LHCN-M2 (cell line): ENCODE measurements around the gene MICU1. TPM values are rescaled to one million over a fixed set of nuclear protein-coding genes. Genes with fewer than 3 reads are reported as not detected.
"Not testable (repeated sequence)": the region's sequence is repeated elsewhere in the genome, so short reads cannot be mapped to it uniquely, and the experiment has no call there.

ENCODE experiments used
- DNase-seq: peaks from one replicate; pipeline ENCODE4 v3.0.0-alpha.2; 2012; ENCODE audit warnings: low read depth
- total RNA-seq: library from RNA; depleted of rRNA; stranded (reverse); fragments of >200 nt; gene quantifications from 2 replicates; pipeline ENCODE4 v1.2.3, GENCODE V29; 2014

MICU1 gene
- total RNA-seq, 1 experiment from 2014 or later = 58.2 TPM

DNA sequence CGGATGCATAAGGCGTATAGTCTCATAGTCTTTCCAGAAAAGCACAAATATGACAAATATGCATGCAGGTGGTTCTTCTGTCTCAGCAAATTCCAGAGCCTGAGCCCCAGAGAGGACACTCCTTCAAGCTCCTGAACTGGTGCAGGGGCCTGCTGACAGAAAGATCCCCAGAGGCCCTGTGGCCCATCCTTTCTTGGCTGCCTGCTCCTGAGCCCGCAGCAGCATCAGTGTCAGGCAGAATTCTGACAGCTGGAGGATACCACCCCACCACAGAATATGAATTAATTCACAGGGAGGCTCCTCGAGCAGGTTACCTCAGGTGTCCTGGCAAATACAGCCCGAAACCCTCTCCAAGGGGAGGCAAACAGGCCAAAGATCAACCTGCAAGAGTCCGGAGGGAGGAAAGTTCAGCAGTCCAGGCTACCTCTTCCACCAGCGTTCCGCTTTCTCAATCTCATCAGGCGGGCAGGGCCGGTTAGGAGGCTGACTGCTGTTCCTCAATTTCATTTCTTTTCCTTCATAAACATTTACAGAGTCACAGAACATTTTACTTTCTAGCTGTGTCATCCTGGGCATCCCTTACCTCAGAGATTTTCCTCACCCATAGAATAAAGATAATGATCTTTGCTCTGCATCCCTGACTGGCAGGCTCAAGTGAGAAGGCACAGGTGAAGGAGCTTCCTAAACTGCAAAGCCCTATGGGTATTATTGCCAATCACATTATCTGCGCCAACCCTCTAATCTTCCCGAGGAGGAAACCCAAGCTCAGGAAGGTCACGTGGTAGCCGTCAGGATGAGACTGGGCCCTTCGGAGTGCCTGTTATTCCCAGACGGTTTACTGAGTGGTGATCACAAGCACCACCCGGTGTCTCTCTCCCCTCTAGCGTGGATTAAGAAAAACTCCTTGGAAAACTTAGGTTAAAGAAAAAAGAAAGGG lies 272.6 kb downstream of the MICU1 start:
- DNase-seq = peak; percentile 50

DNA sequence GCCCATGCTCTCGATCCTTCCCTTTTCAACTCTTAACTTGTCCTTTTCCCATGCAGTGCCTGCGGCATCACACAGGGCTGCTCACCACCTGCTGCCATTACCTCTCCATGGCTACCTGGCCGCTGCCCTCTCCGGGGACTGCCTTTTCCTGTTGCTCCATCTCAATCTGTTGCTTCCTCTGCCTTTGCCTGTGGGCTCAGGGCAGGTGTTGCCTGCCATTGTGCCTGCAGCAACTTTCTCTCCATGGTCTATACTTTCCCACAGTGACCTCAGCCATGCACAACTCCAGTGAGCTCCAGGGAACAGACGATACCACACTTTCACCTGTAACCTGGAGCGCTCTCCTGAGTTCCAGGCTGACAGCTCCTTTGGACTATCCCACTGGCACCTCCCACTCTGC lies 274.4 kb downstream of the MICU1 start:
- no peak for DNase-seq

DNA sequence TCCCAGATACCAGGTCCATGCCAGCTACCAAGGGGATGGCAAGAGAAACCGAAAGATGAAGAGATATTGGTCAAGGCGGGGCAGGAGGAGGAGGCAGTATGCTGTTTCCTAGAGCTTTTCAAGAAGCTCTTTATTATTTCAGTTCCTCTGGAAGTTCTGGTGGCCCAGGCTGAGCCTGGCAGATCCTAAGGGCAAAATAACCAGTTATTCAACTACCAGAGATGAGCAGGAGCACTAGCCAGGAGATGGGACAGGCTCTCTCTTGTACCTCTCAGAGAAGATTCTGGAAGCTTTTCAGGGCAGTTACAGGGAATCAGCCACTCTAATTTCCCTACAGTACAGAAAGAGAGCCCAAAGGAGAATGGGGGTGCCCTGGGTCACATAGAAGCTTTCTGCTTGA lies 276.4 kb downstream of the MICU1 start:
- no peak for DNase-seq

DNA sequence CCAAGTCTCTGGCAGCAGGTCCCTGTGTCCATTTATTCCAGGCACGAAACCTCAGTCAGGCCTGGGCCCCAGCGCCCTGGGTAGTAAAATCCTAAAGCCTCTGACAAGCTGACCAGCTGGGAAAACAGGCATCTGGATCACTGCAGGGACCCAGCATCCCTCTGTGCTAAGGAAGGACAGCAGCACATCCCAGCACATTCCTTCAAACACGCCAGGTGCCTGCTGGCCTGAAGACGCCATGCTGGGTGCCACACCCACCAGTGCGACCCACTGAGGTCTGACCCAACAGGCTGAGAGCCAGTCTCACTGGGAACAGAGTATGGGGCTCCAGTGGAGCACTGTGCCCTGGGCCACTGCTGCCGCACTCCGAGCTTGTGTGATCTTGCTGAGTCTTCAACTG lies 277.6 kb downstream of the MICU1 start:
- no peak for DNase-seq

DNA sequence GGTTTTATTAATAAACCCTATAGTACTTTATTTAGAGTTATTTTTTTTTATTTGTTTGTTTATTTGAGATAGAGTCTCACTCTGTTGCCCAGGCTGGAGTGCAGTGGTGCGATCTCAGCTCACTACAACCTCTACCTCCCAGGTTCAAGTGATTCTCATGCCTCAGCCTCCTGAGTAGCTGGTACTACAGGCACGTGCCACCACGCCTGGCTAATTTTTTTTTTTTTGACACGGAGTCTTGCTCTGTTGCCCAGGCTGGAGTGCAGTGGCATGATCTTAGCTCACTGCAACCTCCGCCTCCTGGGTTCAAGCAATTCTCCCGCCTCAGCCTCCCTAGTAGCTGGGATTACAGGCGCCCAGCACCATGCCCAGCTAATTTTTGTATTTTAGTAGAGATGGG lies 279.8 kb downstream of the MICU1 start:
- not testable (repeated sequence) for DNase-seq

DNA sequence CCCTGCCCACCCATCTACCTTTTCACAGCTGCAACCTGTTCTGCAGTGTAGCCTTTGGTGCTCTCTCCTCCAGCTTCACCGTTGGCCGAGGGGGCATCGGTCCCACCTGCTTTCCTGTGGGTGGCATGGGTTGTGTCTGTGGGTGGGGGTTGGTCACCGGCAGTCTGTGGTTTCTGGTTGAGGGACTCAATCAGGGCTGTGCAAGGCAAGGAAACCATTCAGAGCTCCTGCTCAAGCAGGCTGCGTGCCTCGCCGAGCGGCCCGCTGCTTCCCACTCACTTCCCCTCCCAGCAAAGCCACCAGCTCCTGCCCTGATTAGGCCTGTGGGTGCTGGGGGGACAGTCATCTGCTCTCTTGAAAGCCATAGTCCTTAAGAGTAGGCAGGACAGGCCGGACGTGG lies 280.9 kb downstream of the MICU1 start:
- no peak for DNase-seq

DNA sequence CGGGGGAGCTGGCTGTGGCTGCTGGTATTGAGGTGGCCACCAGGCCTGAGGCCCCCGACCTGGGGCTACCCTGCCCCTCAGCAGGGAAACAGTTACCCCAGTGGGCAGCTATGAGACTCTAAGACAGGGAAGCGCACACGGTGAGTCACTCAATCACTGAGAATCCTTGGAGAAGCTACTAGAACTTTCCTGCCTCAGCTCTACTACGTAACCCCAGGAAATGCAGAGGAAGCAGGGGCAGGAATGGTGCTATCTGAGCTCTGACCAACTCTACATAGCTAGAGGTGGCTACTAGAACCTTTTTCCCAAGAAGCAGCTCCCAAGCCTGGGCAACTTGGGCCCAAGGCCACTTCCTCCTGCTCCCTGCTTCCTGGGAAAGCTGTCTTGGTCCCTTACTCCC lies 283.0 kb downstream of the MICU1 start:
- no peak for DNase-seq

DNA sequence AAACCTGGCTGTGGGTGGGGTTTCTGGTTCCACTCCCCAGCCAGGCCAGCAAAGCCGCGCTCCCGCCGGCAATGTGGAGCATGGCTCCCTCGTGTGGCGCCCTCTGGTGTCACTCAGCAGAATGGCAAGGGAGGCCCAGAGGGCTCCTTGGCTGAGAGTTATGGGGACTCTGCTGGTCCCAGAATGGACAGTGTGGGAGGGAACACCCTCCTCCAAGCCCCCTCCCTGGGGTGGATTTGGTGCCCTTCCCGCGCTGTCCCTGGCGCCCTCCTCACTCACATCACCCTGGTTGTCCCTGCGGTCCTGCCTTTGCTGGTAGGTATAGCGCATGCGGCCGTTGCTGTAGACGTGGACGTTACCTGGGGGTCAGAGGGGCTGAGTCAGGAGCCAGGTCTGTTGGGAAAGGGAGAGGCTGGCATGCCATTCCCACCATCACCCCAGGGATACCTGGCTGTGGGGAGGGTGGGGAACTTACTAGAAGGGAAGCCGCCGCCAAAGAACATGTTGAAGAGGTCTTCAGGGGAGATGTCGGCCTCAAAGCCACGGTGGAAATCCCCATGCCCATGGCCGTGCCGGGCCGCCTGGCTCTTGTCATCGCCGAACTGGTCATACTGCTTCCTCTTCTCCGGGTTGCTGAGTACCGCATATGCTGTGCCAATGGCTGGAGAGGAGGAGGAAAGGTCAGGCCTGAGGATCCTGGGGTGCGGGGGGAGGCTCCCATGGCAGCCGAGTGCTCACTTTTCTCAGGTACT lies 285.2 kb downstream of the MICU1 start:
- peak; percentile 46 for DNase-seq

DNA sequence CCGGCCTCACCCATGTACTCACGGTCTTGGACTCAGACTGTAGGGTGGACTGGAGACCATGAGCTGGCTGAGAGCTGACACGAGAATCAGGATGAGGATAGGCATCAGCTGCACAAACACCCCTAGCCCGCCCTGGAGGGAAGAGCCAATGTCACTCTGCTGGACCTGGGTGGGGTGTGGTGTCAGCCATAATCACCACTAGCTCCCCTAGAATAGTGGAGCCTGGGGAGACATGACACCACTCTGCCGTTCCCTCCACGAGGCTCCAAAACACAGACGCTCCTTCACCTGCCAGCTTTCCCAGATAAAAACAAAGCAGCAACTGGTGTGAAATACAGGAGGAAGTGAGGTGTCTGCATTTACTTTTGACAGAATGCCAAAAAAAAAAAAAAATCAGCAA lies 287.7 kb downstream of the MICU1 start:
- DNase-seq = no peak

DNA sequence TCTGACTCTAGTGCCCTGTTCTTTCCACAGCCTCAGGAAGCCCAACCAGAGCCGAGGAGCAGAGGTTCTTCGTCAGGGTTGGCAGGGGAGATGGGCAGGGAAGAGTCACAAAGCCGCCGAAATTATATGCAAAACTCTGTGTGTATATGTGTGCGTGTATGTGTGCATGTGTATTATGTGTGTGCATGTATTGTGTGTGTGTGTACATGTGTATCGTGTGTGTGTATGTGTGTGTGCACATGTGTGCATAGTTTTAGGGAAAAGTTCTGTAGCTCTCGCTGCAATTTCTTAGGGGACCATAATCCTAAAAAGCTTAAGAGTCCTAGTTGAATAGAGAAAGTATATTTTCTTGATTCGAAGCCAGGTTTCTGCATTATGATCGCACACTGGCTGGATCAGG lies 288.2 kb downstream of the MICU1 start:
- DNase-seq = no peak

DNA sequence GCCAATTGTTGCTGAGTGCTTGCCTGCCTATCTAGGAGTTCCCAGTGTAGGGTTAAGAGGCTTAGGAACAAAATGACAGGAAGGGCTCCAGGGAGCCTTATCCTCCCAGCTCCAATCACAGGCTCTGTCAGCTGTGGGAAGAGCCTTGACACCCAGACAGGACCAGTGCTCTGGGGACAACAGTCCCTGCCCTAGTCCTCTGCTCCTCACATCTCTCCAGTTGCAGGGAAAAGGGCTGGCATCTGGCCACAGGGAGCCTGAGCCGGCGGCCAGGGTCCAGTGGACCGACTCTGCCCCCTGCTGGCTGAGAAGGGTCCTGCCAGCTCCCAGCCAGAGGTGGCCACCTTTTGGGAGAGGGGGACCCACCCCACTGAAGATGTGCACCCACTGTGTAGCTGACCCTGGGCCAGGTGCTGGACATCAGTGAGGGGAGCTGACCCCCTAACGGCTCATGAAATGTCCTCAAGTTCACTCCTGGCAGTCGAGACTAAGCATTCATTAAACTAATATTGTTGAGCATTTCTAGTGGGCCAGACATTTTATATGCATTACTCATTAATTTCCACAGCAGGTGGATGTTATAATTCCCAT lies 288.7 kb downstream of the MICU1 start:
- peak; percentile 84 for DNase-seq

DNA sequence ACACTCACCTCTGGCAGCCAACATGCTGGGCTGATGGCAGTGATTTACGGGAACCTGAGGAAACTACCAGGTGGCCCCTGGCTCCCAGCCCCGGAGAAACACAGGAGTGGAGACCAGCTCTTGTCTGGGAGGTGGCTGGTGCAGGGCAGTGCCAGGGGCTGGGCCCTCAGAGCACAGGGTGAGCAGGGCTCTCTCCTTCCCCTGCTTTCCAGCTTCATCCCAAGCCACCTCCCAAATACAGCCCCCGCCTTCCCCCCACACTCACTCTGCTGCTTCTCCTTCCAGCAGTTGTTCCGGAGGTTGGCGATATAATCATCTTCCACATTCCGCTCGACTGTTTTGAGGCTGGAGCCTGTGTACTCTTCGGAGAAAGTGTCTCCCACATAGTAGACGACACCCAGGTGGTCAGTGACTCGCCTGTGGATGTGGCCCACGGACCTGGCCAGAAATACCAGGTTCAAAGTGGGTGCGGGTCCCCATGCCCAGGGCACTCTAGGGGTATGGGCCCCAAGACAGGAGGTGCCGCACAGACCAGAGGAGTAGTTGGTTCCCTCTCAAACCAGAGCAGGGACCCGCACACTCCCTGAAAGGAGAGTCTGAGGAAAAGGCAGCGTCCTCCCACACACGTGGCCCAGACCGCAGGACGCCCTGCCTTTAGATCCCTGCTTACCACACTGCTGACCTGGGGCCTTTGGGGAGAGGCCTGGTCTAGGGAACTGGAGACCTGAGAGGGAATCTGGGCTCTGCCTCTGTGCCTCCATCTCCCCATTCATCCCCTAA lies 289.4 kb downstream of the MICU1 start:
- DNase-seq = peak; percentile 74

DNA sequence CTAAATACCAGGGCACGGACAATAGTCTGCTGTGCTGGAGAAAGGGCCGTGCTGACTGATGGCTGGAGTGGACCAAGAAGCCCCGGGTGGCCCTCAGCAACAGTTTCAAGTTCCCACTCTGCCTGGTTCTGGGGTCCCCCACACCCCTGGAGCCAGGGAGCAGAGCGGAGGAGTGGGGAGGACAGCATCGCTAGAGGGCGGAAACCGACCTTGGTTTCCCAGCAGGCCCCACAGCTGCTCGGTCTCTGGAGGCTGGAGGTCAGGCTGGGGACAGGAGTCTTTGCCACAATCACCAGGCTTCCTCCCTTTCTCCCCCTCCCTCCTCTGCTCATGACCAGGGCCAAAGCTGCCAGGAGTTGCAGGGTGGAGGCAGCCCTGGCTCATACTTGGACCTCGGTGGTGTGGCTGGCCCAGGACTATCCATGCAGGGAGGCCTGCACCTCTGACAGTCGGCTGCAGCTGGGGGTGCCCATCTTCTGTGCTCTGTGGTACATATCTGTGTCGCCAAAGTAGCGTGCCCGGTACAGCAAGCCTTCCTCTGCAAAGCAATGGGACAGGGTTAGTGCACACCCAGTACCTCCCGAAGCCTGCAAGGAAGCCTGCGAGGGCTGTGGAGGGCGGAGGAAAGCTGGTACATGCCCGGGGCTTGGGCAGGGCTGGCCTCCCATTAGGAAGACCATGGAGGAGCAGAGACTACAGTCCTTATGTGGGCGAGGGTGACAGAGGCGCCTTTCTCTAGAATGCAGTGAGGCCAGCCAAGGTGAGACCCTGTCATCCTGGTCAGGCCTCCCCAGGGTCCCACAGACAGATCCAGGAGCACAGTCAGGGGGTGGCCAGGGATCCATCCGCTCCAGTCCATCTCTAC lies 290.3 kb downstream of the MICU1 start:
- peak; percentile 97 for DNase-seq

DNA sequence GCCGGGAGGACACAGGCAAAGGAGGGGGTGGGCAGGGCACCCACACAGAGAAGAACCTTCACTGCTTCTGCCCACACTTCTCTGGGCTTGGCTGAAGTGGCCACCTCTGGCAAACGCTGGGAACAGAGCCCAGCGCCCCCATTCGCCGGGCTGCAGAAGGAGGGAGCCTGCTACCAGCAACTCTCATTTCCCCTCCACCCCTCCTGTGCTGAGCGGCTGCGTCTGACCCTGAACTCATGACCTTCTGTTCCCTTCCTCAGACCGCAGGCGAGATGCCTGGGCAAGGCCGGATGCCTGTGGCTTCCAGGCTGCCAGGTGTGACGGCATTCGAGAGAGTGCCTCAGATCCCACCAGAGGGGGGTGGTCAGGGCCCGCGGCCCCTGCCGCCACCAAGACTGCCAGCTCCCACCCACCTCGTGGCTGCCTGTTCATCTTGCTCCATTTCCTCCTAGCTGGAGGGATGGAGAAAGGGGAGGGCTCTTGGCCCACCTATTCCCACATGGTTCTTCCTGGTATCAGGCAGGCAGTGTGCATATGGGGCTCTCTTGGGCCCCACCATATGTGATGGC lies 291.0 kb downstream of the MICU1 start:
- peak; percentile 100 for DNase-seq

DNA sequence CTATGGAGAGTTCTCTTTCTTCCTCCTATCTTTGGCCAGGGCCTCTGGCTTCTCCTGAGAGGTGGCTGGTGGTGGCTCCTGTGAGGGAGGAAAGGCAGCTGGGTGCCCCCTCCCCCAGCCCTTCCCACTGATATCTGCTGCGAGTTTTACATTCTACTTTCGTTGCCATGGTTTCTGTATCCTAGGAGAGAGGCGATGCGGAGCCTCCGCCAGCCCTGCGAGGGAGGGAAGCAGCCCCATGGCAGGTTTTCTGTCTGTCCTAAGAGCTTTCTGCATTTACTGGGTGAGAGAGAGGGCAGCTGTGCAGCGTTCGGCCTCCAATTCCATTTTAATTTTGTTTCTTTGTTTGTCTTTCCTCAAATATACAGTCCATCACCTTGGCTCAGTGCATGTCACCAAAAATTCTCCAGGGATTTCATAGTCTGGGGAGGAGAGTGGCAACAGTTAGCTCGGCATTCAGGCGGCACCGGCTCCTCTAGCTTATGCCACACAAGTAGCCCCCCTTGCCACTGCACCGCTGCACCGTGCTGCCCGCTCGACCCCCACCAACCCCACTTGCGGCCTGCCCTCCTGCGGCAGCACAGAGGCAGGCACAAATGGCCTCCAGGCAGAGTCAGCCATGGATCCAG lies 291.6 kb downstream of the MICU1 start:
- DNase-seq = peak; percentile 82

DNA sequence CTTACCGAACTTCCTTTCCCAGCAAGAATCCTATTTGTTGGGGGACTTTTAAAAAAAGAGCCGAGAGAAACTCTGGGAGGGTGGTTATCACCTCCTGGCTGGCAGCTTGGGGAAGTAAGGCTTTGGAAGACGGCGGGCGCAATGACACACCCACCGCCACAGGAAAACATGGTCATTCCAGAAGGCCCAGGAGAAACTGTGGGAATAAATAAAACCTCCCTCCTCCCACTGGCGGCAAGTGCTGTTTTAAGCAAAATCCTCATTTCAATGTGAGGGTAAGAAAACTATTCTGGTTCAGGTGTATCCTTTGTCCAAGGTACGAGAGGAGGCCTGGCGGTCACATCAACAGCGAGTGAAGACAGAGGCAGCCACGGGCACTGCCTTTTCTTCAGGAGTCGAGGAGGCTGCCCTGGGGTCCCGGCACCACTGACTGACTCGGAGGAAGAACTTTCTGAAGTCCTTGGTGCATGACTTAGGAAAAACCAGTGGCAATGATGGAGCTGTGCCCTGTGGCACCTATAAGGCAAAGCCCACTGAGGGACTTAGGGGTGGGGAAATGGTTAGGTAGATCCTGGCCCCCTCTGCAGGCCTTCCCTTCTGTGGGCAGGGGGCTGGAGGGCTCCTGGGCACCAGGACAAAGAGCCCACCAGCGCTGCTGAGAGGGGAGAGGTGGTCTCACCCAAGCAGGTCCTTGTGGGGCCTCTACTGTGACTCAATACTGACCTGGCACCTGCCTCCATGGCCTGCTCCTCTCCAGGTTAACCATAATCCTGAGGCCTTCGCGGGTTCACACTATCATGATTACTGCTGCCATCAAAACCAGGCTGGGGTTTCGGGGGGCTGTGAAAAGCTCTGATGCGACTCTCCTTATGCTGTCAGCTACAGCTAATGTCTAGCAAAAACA lies 292.5 kb downstream of the MICU1 start:
- no peak for DNase-seq

DNA sequence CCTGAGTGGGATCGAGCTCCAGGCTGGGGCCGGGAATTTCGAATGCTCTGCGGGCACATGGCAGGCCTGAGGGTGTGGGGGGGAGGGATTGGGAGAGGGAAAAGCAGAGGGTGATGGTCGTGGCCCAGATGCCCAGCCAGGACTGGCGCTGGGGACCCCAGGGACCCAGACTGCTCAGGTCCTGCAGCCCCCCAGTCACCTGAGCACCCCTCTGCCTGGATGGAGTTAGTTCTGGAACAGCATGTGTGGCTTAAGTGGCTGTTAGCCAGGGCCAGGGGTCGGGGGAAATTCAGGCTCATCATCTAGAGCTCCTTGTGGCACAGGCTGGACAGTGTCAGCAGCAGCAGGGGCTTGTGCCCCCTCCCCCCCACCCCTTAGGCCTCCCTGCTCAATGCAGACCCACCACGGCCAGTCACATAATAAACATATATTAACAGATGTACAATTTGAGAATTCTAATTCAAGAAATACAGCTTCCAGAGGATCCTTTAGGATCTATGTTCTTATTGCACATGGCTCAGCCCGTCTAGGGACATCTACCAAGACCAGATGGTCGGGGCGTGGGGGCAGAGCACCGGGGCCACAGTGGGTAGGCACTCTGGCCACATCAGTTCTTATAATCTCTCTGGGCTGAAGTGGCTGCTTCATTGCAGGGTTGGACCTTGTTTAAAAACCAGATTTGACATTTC lies 293.3 kb downstream of the MICU1 start:
- DNase-seq = no peak
